WTC11 (cell line): ENCODE data around the gene GPC6. TPM values are rescaled to one million over a fixed set of nuclear protein-coding genes. Genes with fewer than 3 reads are reported as not detected.

Source experiments
- ATAC-seq: fragments of 200-7000 bp; cut with Tn5 transposase; 2 replicates; pipeline ENCODE4 v1.10.0; 2021; ENCODE audit warnings: mild to moderate bottlenecking, moderate library complexity
- CTCF ChIA-PET: fragments of 300-600 bp; sonication (Branson Sonifier 250); formaldehyde crosslinking; loops from one replicate; lab custom pipeline; 2021; ENCODE audit warnings: antibody characterized with exemption; lab: Charles Lee
- POLR2A ChIA-PET: fragments of 350-600 bp; sonication (Branson Sonifier 250); formaldehyde crosslinking; loops from one replicate; lab custom pipeline; 2021; ENCODE audit warnings: antibody characterized with exemption; lab: Charles Lee
- DNase-seq: peaks from one replicate; pipeline ENCODE4 v3.0.0; 2021; ENCODE audit warnings: low spot score
- H3K27ac Mint-ChIP-seq: 2 replicates; pipeline ENCODE4 v1.8.0; 2021; ENCODE audit warnings: mixed read lengths
- H3K27me3 Mint-ChIP-seq: 2 replicates; pipeline ENCODE4 v1.8.0; 2021; ENCODE audit warnings: low read depth, mild to moderate bottlenecking, moderate library complexity, mixed read lengths
- H3K36me3 Mint-ChIP-seq: 2 replicates; pipeline ENCODE4 v1.8.0; 2021; ENCODE audit warnings: mixed read lengths
- H3K4me1 Mint-ChIP-seq: 2 replicates; pipeline ENCODE4 v1.8.0; 2022; ENCODE audit warnings: mixed read lengths
- H3K4me3 Mint-ChIP-seq: 2 replicates; pipeline ENCODE4 v1.8.0; 2021; ENCODE audit warnings: mild to moderate bottlenecking, moderate library complexity, mixed read lengths
- H3K9me3 Mint-ChIP-seq: 2 replicates; pipeline ENCODE4 v1.8.0; 2021; ENCODE audit warnings: mixed read lengths
- AR ChIP-seq: fragments of 250-450 bp; sonication (Bioruptor Pico); IDR thresholded peaks from 2 replicates; pipeline ENCODE4 v1.9.0; 2021; ENCODE audit warnings: mild to moderate bottlenecking
- ARID4B ChIP-seq: sonication (generic); formaldehyde crosslinking; IDR thresholded peaks from 2 replicates; pipeline ENCODE4 v1.8.0; 2023; ENCODE audit warnings: missing genetic modification reagents, mild to moderate bottlenecking, borderline replicate concordance
- ATF2 ChIP-seq: sonication (generic); formaldehyde crosslinking; IDR thresholded peaks from 2 replicates; pipeline ENCODE4 v1.8.1; 2022; ENCODE audit warnings: low read depth, missing genetic modification reagents, borderline replicate concordance
- ATF3 ChIP-seq: sonication (generic); formaldehyde crosslinking; conservative IDR thresholded peaks from 2 replicates; pipeline ENCODE4 v1.8.1; 2022; ENCODE audit warnings: mild to moderate bottlenecking, missing genetic modification reagents
- CBFB ChIP-seq: sonication (generic); formaldehyde crosslinking; IDR thresholded peaks from 2 replicates; pipeline ENCODE4 v1.8.1; 2022; ENCODE audit warnings: mild to moderate bottlenecking, low read depth, missing genetic modification reagents
- CREM ChIP-seq: sonication (generic); formaldehyde crosslinking; IDR thresholded peaks from 2 replicates; pipeline ENCODE4 v1.8.1; 2022; ENCODE audit warnings: mild to moderate bottlenecking, missing genetic modification reagents, moderate library complexity
- CTCF ChIP-seq: fragments of 200-600 bp; IDR thresholded peaks from 2 replicates; pipeline ENCODE4 v1.8.0; 2022; ENCODE audit warnings: antibody characterized with exemption
- EMX1 ChIP-seq: fragments of 250-450 bp; sonication (Bioruptor Pico); IDR thresholded peaks from 2 replicates; pipeline ENCODE4 v1.8.0; 2021; ENCODE audit warnings: mild to moderate bottlenecking
- ESRRA ChIP-seq: sonication (generic); formaldehyde crosslinking; IDR thresholded peaks from 2 replicates; pipeline ENCODE4 v1.8.1; 2022; ENCODE audit warnings: mild to moderate bottlenecking, missing genetic modification reagents, borderline replicate concordance
- FOXP1 ChIP-seq: sonication (generic); formaldehyde crosslinking; IDR thresholded peaks from 2 replicates; pipeline ENCODE4 v1.8.0; 2022; ENCODE audit warnings: missing genetic modification reagents, mild to moderate bottlenecking, moderate library complexity, borderline replicate concordance
- FOXP4 ChIP-seq: sonication (generic); formaldehyde crosslinking; IDR thresholded peaks from 2 replicates; pipeline ENCODE4 v1.8.0; 2022; ENCODE audit warnings: mild to moderate bottlenecking, missing genetic modification reagents
- NFATC4 ChIP-seq: fragments of 250-450 bp; sonication (Bioruptor Pico); IDR thresholded peaks from 2 replicates; pipeline ENCODE4 v1.9.0; 2021; ENCODE audit warnings: mild to moderate bottlenecking
- NFE2L1 ChIP-seq: sonication (generic); formaldehyde crosslinking; IDR thresholded peaks from 2 replicates; pipeline ENCODE4 v1.8.1; 2023; ENCODE audit warnings: missing genetic modification reagents
- RELA ChIP-seq: sonication (generic); formaldehyde crosslinking; IDR thresholded peaks from 2 replicates; pipeline ENCODE4 v1.8.1; 2022; ENCODE audit warnings: missing genetic modification reagents, mild to moderate bottlenecking, borderline replicate concordance
- SMAD4 ChIP-seq: sonication (generic); formaldehyde crosslinking; IDR thresholded peaks from 2 replicates; pipeline ENCODE4 v1.8.0; 2022; ENCODE audit warnings: mild to moderate bottlenecking, missing genetic modification reagents
- SOX15 ChIP-seq: fragments of 250-450 bp; sonication (Bioruptor Pico); IDR thresholded peaks from 2 replicates; pipeline ENCODE4 v1.9.0; 2021; ENCODE audit warnings: mild to moderate bottlenecking
- STAT6 ChIP-seq: sonication (generic); formaldehyde crosslinking; conservative IDR thresholded peaks from 2 replicates; pipeline ENCODE4 v1.8.1; 2023; ENCODE audit warnings: mild to moderate bottlenecking, low read depth, missing genetic modification reagents, moderate library complexity
- TEAD1 ChIP-seq: sonication (generic); formaldehyde crosslinking; IDR thresholded peaks from 2 replicates; pipeline ENCODE4 v1.8.0; 2022; ENCODE audit warnings: mild to moderate bottlenecking, missing genetic modification reagents
- ZBTB21 ChIP-seq: sonication (generic); formaldehyde crosslinking; IDR thresholded peaks from 2 replicates; pipeline ENCODE4 v1.8.1; 2023; ENCODE audit warnings: mild to moderate bottlenecking, missing genetic modification reagents, borderline replicate concordance
- ZNF232 ChIP-seq: sonication (generic); formaldehyde crosslinking; IDR thresholded peaks from 2 replicates; pipeline ENCODE4 v1.8.0; 2022; ENCODE audit warnings: mild to moderate bottlenecking, missing genetic modification reagents
- ZNF671 ChIP-seq: fragments of 250-450 bp; sonication (Bioruptor Pico); IDR thresholded peaks from 2 replicates; pipeline ENCODE4 v1.8.0; 2021; ENCODE audit warnings: mild to moderate bottlenecking
- total RNA-seq: library from RNA; stranded (reverse); gene quantifications from 3 replicates; pipeline ENCODE4 v1.2.3, GENCODE V29; 2021

Gene GPC6
- total RNA-seq, 1 experiment from 2014 or later = 19.5 TPM

- TF ChIP-seq CREM (CRISPR knock-in tag) = no peak
- TF ChIP-seq, all 79 proteins: peak for 0
Observed at GRCh38 chr13:93352616-93353015, 126.0 kb downstream of the GPC6 start (continued).

GRCh38 chr13:93355094-93355493 is 128.5 kb downstream of the GPC6 start:
- DNase-seq (no peak), ATAC-seq (no peak)
- no peak overlapping the region for H3K27ac Mint-ChIP-seq
- peaks cover 9% of the 10 kb centered on the region for H3K4me1 Mint-ChIP-seq
- ChIA-PET CTCF (no interaction called here), POLR2A (no interaction called here)
- H3K9me3 Mint-ChIP-seq = no peaks in the 10 kb centered on the region
- no peak for TF ChIP-seq CTCF
- no peak for TF ChIP-seq TEAD1 (CRISPR knock-in tag)
- TF ChIP-seq SMAD4 (CRISPR knock-in tag) = no peak
- no peak for TF ChIP-seq AR (CRISPR knock-in tag)
- no peak for TF ChIP-seq RELA (CRISPR knock-in tag)
- no peak for TF ChIP-seq NFATC4
- no peak for TF ChIP-seq FOXP1
- TF ChIP-seq NFE2L1 = no peak
- no peak for TF ChIP-seq ATF3 (CRISPR knock-in tag)
- no peak for TF ChIP-seq EMX1 (CRISPR knock-in tag)
- no peak for TF ChIP-seq STAT6 (CRISPR knock-in tag)
- no peak for TF ChIP-seq ZNF232
- TF ChIP-seq CBFB = no peak
- TF ChIP-seq ZBTB21 (CRISPR knock-in tag) = no peak
- TF ChIP-seq ARID4B (CRISPR knock-in tag) = no peak
- no peak for TF ChIP-seq SOX15 (CRISPR knock-in tag)
- TF ChIP-seq FOXP4 = no peak
- no peak for TF ChIP-seq ESRRA (CRISPR knock-in tag)
- TF ChIP-seq ZNF671 (CRISPR knock-in tag) = no peak
- no peak for TF ChIP-seq ATF2 (CRISPR knock-in tag)
- no peaks in the 10 kb centered on the region for H3K36me3 Mint-ChIP-seq
- no peak overlapping the region for H3K4me3 Mint-ChIP-seq
- no peaks in the 10 kb centered on the region for H3K27me3 Mint-ChIP-seq
